HEK293 (cell line): Measurements from ENCODE around the gene PMVK.
A peak's percentile ranks its signal among the peaks of the same experiment; 100 is the strongest.

Experiments
- CTCF ChIA-PET: fragments of 350-600 bp; formaldehyde crosslinking; extraction: SDS; loops from one replicate; lab custom pipeline; 2021; ENCODE audit warnings: antibody characterized with exemption; lab: Yijun Ruan, JAX
- POLR2A ChIA-PET: fragments of 300-600 bp; formaldehyde crosslinking; extraction: SDS; loops from one replicate; lab custom pipeline; 2020; ENCODE audit warnings: antibody characterized with exemption, inconsistent platforms; lab: Yijun Ruan, JAX
- H3K27ac ChIP-seq: fragments of 200-500 bp; sonication (Bioruptor generic); 2 replicates; pipeline ENCODE4 v1.5.1; 2014; ENCODE audit warnings: low read depth, low read length, control low read depth, inconsistent platforms; ENCODE audit errors: extremely low read depth
- H3K36me3 ChIP-seq, 2 experiments: fragments of 200-500 bp in 1 of 2; sonication (Bioruptor generic) in 1 of 2; 1 replicate in 1 of 2; 2 replicates in 1 of 2; pipeline ENCODE4 v1.5.1; 2014 to 2017; ENCODE audit warnings: inconsistent platforms in 2 of 2, low read length in 2 of 2; ENCODE audit not compliant: control insufficient read depth in 2 of 2, insufficient read depth in 1 of 2
- H3K4me1 ChIP-seq: fragments of 200-500 bp; sonication (Bioruptor generic); 2 replicates; pipeline ENCODE4 v1.5.1; 2014; ENCODE audit warnings: mild to moderate bottlenecking, low read length, inconsistent platforms; ENCODE audit not compliant: control insufficient read depth, insufficient read depth
- H3K4me3 ChIP-seq: 2 replicates; pipeline ENCODE4 v1.5.1; 2011; ENCODE audit warnings: low read depth, mild to moderate bottlenecking, control low read depth, low read length, moderate library complexity
- H3K9me3 ChIP-seq: fragments of 200-500 bp; sonication (Bioruptor generic); 2 replicates; pipeline ENCODE4 v1.5.1; 2014; ENCODE audit warnings: low read depth, low read length, inconsistent platforms; ENCODE audit not compliant: control insufficient read depth, insufficient read depth
- AEBP2 ChIP-seq: fragments of 450-650 bp; formaldehyde crosslinking; IDR thresholded peaks from 2 replicates; pipeline ENCODE4 v1.5.1; 2016; ENCODE audit warnings: missing biosample characterization, missing genetic modification characterization, borderline replicate concordance
- ATF2 ChIP-seq: fragments of 450-650 bp; formaldehyde crosslinking; IDR thresholded peaks from 2 replicates; pipeline ENCODE4 v1.5.1; 2016; ENCODE audit warnings: missing biosample characterization, missing genetic modification characterization, low read depth
- GLI2 ChIP-seq: fragments of 450-650 bp; formaldehyde crosslinking; IDR thresholded peaks from 2 replicates; pipeline ENCODE4; 2017; ENCODE audit warnings: missing biosample characterization, missing genetic modification characterization, low read depth, borderline replicate concordance
- KLF9 ChIP-seq: fragments of 450-650 bp; formaldehyde crosslinking; IDR thresholded peaks from 2 replicates; pipeline ENCODE4 v1.5.1; 2016; ENCODE audit warnings: missing biosample characterization, missing genetic modification characterization, low read depth
- PATZ1 ChIP-seq: fragments of 450-650 bp; formaldehyde crosslinking; IDR thresholded peaks from 2 replicates; pipeline ENCODE4 v1.5.1; 2016; ENCODE audit warnings: missing biosample characterization, missing genetic modification characterization
- PBX3 ChIP-seq: sonication (generic); formaldehyde crosslinking; IDR thresholded peaks from 2 replicates; pipeline ENCODE4 v1.8.1; 2022; ENCODE audit warnings: mild to moderate bottlenecking, moderate library complexity, missing genetic modification reagents
- SCRT2 ChIP-seq: fragments of 450-650 bp; formaldehyde crosslinking; IDR thresholded peaks from 2 replicates; pipeline ENCODE4 v1.5.1; 2016; ENCODE audit warnings: missing biosample characterization, missing genetic modification characterization
- WT1 ChIP-seq: fragments of 450-650 bp; formaldehyde crosslinking; IDR thresholded peaks from 2 replicates; pipeline ENCODE4 v1.5.1; 2016; ENCODE audit warnings: missing biosample characterization, missing genetic modification characterization
- ZBTB26 ChIP-seq: fragments of 450-650 bp; formaldehyde crosslinking; optimal IDR thresholded peaks from 2 replicates; pipeline ENCODE3; 2016; ENCODE audit warnings: missing biosample characterization, mild to moderate bottlenecking, missing genetic modification characterization
- ZFP3 ChIP-seq: fragments of 450-650 bp; formaldehyde crosslinking; IDR thresholded peaks from 2 replicates; pipeline ENCODE4 v1.5.1; 2016; ENCODE audit warnings: low read depth, missing biosample characterization, missing genetic modification characterization
- ZNF155 ChIP-seq: fragments of 450-650 bp; formaldehyde crosslinking; IDR thresholded peaks from 2 replicates; pipeline ENCODE4 v1.5.1; 2016; ENCODE audit warnings: missing biosample characterization, missing genetic modification characterization
- ZNF214 ChIP-seq: fragments of 450-650 bp; formaldehyde crosslinking; IDR thresholded peaks from 2 replicates; pipeline ENCODE4 v1.5.1; 2017; ENCODE audit warnings: missing biosample characterization, mild to moderate bottlenecking, missing genetic modification characterization, borderline replicate concordance
- ZNF292 ChIP-seq: fragments of 450-650 bp; formaldehyde crosslinking; IDR thresholded peaks from 2 replicates; pipeline ENCODE4 v1.5.1; 2016; ENCODE audit warnings: low read depth, missing biosample characterization, missing genetic modification characterization, borderline replicate concordance
- ZNF335 ChIP-seq: fragments of 450-650 bp; formaldehyde crosslinking; conservative IDR thresholded peaks from 2 replicates; pipeline ENCODE4 v1.5.1; 2016; ENCODE audit warnings: missing biosample characterization, missing genetic modification characterization
- ZNF341 ChIP-seq: fragments of 450-650 bp; formaldehyde crosslinking; IDR thresholded peaks from 2 replicates; pipeline ENCODE4; 2016; ENCODE audit warnings: low read depth, missing biosample characterization, missing genetic modification characterization
- ZNF423 ChIP-seq: fragments of 450-650 bp; formaldehyde crosslinking; IDR thresholded peaks from 2 replicates; pipeline ENCODE4 v1.5.1; 2016; ENCODE audit warnings: missing biosample characterization, missing genetic modification characterization
- ZNF433 ChIP-seq: fragments of 450-650 bp; formaldehyde crosslinking; IDR thresholded peaks from 2 replicates; pipeline ENCODE4 v1.5.1; 2016; ENCODE audit warnings: missing biosample characterization, missing genetic modification characterization, low read depth
- ZNF473 ChIP-seq: fragments of 450-650 bp; formaldehyde crosslinking; IDR thresholded peaks from 2 replicates; pipeline ENCODE4 v1.5.1; 2017; ENCODE audit warnings: missing biosample characterization, missing genetic modification characterization
- ZNF571 ChIP-seq: fragments of 450-650 bp; formaldehyde crosslinking; IDR thresholded peaks from 2 replicates; pipeline ENCODE4 v1.5.0; 2017; ENCODE audit warnings: missing biosample characterization, missing genetic modification characterization
- ZNF768 ChIP-seq: fragments of 450-650 bp; formaldehyde crosslinking; IDR thresholded peaks from 2 replicates; pipeline ENCODE4 v1.5.1; 2018; ENCODE audit warnings: missing biosample characterization, mild to moderate bottlenecking, missing genetic modification characterization
- ZXDB ChIP-seq: fragments of 450-650 bp; formaldehyde crosslinking; IDR thresholded peaks from 2 replicates; pipeline ENCODE4 v1.5.1; 2016; ENCODE audit warnings: missing biosample characterization, missing genetic modification characterization

PMVK gene

GRCh38 chr1:154877370-154877974, 59.0 kb downstream of the PMVK start:
- no peaks in the 10 kb centered on the region for H3K36me3 ChIP-seq
- no peaks in the 10 kb centered on the region for H3K4me1 ChIP-seq
- ChIA-PET CTCF (interaction anchor here (0.6 to 5.0 kb wide), 16 partner anchors 9 to 393 kb away, joined by 3 to 35 read pairs (median 5); no protein-coding TSS in a partner anchor), POLR2A (no interaction called here)
- TF ChIP-seq ZNF571 (tag by site-specific recombination), result no peak
- TF ChIP-seq SCRT2 (tag by site-specific recombination), result 0 out of 2 replicates have a peak, but pooled peaks have one; percentile 17
- TF ChIP-seq, all 188 proteins: peak for 1
- no peak overlapping the region for H3K4me3 ChIP-seq
- no peaks in the 10 kb centered on the region for H3K9me3 ChIP-seq
- H3K27ac ChIP-seq, result no peak overlapping the region

GRCh38 chr1:154876842-154877369, 59.6 kb downstream of the PMVK start:
- H3K27ac ChIP-seq, result no peak overlapping the region
- H3K9me3 ChIP-seq, result no peaks in the 10 kb centered on the region
- CTCF ChIA-PET, result interaction anchor here (0.6 to 5.0 kb wide), 5 partner anchors 9 to 317 kb away, joined by 3 to 35 read pairs (median 5); no protein-coding TSS in a partner anchor
- H3K36me3 ChIP-seq, result no peaks in the 10 kb centered on the region
- no peak overlapping the region for H3K4me3 ChIP-seq
- POLR2A ChIA-PET, result no interaction called here
- no peak for TF ChIP-seq KLF9 (tag by site-specific recombination)
- TF ChIP-seq ZFP3 (tag by site-specific recombination), result no peak
- TF ChIP-seq ZNF473 (tag by site-specific recombination), result no peak
- TF ChIP-seq AEBP2 (tag by site-specific recombination), result no peak
- TF ChIP-seq ZNF292 (tag by site-specific recombination), result no peak
- no peak for TF ChIP-seq ZNF768
- TF ChIP-seq ZNF155 (tag by site-specific recombination), result no peak
- TF ChIP-seq GLI2 (tag by site-specific recombination), result no peak
- no peak for TF ChIP-seq ZNF423 (tag by site-specific recombination)
- TF ChIP-seq PBX3, result no peak
- TF ChIP-seq WT1 (tag by site-specific recombination), result no peak
- TF ChIP-seq PATZ1 (tag by site-specific recombination), result no peak
- TF ChIP-seq ZNF335, result no peak
- no peak for TF ChIP-seq ZNF341 (tag by site-specific recombination)
- no peak for TF ChIP-seq ATF2 (tag by site-specific recombination)
- no peak for TF ChIP-seq ZXDB
- TF ChIP-seq ZNF214, result no peak
- no peak for TF ChIP-seq ZBTB26
- TF ChIP-seq ZNF433 (tag by site-specific recombination), result no peak
- H3K4me1 ChIP-seq, result no peaks in the 10 kb centered on the region
